ENCODE results near the gene THOC2.
A peak's percentile ranks its signal among the peaks of the same experiment; 100 is the strongest.
"Not testable (repeated sequence)": the region's sequence is repeated elsewhere in the genome, so short reads cannot be mapped to it uniquely, and the experiment has no call there.

THOC2 gene, protein sequence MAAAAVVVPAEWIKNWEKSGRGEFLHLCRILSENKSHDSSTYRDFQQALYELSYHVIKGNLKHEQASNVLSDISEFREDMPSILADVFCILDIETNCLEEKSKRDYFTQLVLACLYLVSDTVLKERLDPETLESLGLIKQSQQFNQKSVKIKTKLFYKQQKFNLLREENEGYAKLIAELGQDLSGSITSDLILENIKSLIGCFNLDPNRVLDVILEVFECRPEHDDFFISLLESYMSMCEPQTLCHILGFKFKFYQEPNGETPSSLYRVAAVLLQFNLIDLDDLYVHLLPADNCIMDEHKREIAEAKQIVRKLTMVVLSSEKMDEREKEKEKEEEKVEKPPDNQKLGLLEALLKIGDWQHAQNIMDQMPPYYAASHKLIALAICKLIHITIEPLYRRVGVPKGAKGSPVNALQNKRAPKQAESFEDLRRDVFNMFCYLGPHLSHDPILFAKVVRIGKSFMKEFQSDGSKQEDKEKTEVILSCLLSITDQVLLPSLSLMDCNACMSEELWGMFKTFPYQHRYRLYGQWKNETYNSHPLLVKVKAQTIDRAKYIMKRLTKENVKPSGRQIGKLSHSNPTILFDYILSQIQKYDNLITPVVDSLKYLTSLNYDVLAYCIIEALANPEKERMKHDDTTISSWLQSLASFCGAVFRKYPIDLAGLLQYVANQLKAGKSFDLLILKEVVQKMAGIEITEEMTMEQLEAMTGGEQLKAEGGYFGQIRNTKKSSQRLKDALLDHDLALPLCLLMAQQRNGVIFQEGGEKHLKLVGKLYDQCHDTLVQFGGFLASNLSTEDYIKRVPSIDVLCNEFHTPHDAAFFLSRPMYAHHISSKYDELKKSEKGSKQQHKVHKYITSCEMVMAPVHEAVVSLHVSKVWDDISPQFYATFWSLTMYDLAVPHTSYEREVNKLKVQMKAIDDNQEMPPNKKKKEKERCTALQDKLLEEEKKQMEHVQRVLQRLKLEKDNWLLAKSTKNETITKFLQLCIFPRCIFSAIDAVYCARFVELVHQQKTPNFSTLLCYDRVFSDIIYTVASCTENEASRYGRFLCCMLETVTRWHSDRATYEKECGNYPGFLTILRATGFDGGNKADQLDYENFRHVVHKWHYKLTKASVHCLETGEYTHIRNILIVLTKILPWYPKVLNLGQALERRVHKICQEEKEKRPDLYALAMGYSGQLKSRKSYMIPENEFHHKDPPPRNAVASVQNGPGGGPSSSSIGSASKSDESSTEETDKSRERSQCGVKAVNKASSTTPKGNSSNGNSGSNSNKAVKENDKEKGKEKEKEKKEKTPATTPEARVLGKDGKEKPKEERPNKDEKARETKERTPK (N-terminal part only)

DNA sequence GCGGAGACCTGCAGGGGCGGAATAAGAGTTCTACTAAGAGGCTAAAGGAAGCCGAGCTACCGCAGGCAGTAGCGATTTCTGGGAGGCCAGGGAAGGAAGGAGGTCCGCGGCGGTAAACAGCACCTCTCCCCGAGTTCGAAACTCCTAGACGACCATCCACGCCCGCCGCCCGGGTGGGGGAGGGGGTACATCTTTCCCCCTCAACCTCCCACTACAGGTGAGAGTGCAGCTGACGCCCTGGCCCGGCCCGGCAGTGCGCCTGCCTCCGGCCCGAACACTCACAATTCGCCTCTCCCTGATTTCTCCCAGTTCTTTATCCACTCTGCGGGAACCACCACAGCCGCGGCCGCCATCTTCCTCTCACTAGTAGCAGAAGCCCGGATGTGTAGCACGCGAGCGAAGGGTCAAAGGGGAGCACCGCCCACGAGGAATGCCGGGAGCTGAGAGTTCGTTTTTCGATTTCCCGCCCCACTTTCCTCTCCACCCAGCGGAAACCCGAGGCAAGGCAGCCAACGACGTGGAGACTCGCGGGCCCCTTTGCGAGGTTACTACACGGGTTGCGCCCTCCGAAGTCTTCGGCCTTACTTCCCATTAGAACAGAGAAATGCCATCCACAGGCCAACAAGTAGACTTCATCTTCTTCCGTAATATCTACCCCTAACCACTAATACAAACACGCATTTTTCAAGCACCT is at the start of gene THOC2:
Gene THOC2, minus strand, starts transcription at position 383 of the 694 bp plus-strand sequence. Its CDS starts 30 bp downstream, at position 353.
- peak; percentile 79 for DNase-seq

DNA sequence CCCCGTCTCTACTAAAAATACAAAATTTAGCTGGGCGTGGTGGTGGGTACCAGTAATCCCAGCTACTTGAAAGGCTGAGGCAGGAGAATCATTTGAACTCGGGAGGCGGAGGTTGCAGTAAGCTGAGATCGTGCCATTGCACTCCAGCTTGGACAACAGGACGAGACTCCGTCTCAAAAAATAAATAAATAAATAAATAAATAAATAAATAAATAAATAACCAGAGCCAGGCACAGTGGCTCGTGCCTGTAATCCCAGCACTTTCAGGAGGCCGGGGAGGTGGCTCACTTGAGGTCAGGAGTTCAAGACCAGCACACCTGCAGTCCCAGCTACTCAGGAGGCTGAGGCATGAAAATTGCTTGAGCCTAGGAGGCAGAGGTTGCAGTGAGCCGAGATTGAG is 48.9 kb upstream of the THOC2 start:
- DNase-seq = not testable (repeated sequence)

DNA sequence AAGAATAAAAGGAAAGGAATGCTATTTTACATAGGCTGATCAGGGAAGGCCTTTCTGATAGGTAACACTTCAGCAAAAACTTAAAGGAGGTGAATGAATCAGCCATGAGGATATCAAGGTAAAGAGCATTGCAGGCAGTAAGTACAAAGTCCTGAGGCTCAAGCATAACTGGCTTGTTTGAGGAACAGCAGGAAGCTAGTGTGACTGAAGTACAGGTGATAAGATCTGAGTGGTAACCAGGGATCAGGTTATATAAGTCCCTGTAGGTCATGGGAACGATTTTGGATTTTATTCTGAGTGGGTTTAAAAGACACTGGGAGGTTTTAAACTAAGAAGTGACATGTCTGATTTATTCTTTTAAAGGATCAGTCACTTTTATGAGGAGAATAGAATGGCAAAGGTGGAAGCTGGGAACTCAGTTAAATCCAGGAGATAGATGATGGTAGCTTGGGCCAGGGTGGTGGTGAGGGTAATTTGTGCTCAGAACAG is 47.1 kb upstream of the THOC2 start:
- DNase-seq = no peak

DNA sequence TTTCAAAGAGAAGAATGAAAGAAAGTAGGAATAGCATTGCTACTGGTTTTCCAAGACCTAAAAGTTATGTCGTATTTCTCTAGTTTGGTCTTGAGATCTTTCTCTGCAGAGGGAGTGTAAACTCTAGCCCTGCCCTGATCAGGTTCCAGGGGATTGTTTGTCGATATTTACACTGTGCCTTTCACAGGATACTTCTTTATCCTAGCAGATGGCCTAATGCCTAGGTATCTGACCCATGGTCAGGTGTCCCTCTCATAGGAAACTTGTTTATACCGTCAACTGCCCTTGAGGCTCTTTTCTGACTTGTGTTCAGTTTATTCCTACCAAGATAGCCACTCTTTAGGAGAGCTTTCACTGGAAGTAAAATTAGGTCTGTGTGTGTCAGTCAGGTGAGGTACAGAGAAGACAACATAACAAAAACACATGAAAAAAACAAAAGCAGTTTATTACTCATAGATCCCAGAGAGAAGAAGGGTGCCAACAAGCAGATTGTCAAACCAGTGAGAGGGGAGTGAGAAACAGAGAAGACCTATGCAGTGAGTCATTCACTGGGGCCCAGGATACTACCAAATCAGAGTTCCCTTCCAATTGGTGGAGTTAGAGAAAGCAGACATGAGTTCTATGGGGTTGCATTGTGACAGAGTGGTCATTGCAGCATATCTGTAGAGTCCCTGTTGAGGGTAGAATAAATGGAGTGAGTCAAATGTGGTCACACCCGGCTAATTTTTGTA is 40.6 kb upstream of the THOC2 start:
- no peak for DNase-seq

DNA sequence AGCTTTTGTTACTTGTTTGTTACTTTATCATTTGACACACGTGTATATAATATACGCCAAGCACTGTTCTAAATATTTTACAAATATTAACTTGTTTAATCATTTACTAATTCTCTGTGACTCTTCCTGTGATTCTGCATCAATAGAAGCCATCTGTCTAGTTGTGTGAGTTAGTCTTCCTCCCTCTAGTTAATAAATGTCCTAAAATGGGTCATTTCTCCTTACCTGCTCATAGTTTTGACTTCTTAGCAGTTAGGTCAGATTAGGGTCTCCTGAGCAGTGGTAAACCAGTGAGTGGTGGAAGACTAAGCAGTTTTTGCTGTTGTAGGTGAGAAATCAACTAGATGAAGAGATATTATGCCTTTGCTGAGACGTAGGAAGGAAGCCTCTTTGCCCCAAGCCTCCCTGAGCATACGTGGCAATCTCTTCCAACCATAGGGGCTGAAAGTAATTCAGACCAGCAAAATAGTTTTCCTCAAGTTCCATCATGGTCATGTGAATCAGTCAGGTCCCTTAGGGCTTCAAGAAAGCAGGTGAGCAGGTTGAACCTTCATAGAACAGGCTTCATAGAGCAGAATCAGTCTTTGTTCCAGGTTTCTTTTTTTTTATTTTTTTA is 38.7 kb upstream of the THOC2 start:
- no peak for DNase-seq

DNA sequence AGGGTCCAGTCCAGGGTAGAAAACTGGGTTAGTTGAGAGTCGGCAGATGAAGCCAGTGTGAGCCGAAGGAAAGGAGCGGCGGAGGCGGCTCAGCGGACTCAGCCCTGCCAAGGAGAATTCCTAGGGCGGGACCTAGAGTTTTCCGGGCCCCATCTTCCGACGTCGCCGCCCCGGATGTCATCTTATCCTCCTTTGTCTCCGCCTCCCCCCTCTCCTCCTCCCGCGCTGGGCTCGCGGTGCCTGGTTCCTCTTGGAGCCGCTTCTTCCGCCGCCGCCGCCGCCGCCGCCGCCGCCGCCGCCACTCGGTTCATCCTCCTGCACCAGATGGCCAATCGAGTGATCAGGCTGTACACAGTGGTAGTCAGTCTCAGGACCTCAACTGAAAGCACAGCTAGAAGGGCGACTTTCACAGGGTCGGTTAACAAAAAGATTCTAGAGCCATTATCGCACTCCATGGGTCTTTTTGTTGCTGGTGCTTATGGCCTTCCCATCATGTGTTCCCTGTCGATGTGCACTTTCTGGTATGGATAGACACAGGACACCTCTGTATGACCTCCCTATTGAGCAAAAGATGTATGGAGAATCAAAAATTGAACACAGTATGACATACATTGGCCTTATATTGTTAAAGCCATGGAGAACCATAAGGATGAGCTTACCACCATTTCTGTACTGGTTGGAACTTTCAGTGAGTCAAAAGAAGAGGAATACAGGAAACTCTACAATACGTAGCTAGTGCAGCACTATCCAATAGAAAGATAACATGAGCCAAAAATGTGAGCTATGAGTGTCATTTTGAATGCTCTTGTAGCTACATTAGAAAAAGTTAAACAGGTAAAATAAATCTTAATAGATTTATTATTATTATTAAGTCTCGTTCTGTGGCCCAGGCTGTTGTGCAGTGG is 32.4 kb upstream of the THOC2 start:
- peak; percentile 72 for DNase-seq

DNA sequence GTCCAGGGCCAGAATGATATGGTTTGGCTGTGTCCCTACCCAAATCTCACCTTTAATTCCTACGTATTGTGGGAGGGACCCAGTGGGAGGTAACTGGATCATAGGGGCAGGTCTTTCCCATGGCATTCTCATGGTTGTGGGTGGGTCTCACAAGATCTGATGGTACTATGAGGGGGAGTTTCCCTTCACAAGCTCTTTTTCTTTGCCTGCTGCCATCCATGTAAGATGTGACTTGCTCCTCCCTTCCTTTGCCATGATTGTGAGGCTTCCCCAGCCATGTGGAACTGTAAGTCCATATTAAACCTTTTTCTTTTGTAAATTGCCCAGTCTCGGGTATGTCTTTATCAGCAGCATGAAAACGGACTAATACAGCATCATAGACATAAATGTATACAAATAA is 27.0 kb upstream of the THOC2 start:
- DNase-seq = not testable (repeated sequence)

DNA sequence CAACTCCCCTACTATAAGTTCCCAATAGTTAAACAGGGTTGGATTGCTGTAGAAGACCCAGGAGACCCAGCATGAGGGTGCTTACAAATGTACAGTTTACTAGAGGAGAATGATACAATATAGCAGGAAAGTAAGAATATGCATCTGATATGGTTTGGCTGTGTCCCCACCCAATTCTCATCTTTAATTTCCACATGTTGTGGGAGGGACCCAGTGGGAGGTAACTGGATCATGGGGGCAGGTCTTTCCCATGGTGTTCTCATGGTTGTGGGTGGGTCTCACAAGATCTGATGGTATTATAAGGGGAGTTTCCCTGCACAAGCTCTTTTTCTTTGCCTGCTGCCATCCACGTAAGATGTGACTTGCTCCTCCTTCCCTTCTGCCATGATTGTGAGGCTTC is 24.9 kb upstream of the THOC2 start:
- not testable (repeated sequence) for DNase-seq

DNA sequence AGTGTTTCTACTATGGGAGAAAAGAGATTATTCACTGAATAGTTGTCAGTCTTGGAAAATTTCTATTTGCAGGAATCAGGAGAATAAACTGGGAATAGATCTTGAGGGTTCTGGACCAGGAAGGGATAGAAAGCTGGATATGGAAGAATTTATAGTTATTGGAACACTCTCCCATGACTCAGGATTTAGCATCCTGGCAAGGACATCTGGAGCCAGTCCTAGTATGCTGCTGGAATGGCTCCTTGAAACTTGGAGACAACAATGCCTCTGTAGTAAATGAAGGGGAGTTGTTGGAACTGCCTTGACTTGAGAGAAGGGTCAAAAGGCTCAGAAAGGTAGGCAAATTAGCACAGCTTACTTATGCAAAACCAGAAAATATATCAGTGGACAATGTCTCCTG is 23.5 kb upstream of the THOC2 start:
- DNase-seq = no peak

DNA sequence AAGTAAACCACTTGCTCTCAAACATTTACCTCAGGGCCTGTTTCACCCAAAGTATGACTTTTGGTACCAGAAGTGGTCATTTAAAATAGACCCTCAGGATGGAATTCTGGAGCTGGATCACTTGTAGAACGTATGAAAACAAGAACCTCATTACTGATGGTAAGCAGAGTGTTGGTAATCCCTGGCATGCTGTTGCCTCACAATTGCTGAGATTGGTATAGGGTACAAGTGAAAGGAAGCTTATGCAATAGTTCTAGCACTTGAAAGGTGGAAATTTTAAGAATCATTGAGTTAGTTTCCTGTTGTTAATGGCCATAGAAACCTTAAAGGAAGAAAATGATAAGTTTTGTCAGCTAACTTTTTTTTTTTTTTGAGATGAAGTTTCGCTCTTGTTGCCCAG is 22.3 kb upstream of the THOC2 start:
- no peak for DNase-seq

DNA sequence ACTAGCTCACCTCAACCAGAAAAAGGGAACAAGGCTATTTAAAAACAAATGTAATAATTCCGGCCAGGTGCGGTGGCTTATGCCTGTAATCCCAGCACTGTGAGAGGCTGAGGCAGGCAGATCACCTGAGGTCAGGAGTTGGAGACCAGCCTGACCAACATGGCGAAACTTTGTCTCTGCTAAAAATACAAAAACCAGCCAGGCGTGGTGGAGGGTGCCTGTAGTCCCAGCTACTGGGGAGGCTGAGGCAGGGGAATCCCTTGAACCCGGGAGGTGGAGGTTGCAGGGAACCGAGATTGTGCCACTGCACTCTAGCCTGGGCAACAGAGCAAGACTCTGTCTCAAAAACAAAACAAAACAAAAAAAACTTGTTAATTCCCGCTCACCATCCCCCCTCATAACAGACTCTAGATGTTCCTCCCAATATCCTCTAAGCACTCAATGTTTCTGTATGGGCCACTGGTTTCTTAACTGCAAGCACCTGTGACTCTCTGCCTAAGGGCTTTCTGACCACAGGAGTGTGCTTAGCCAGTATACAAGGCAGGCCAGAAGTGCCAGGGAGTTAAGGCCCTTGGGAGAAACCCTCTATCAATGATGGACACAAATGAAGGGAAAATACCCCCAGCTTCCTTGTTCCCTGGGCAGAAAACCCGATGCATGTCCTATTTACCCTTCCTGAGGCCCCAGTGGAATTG is 21.0 kb upstream of the THOC2 start:
- no peak for DNase-seq

DNA sequence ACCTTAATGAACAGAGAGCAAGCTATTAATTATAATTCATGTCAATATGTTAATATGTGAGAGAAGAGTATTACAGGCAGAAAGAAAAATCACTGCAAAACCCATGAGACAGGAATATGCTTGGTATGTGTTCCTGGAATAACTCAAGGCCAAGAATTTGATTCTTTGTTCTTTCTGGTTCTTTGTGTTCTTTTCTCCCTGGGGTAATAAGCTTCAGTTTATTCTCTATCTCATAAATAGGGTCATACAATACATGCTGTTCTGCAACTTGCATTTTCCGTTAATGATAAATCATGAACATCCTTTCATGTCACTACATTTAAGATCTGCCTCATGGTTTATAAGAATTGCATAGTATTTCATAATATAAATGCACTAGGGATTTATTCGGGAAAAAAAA is 16.8 kb upstream of the THOC2 start:
- DNase-seq = no peak

DNA sequence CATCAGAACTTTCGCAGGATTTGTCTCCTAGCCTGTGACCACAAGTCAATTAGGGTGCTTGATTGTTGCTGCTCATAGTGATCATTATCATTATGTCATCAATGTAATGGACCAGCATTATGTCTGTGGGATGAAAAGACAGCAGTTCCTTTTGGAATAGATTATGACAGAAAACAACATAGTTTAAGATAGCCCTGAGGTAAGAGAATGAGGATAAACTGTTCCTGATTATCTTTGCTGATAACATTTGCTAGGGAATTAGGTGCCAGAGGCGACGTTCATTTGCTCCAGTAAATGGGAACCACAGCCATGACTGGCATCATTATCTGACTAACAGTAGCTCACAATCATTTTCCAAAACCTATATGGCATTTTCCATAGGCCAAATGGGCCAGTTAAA is 12.7 kb upstream of the THOC2 start:
- DNase-seq = no peak

DNA sequence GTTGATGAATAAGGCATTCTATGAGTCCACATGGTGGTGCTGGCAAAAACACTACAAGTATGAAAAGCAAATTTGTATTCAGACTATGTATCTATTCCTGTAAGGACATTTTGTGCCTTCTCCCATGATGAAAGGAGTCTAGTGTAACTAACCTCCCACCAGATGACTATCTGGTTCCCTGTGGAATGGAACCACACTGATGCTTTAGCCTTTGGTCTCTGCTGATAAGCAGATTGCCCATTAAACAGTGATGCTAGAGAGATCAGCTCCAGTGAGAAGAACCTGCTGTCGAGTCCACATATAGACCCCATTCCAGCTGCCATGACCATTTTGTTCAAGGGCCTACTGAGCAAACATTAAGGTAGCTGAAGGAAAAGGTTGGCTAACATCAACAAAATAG is 10.5 kb upstream of the THOC2 start:
- no peak for DNase-seq

DNA sequence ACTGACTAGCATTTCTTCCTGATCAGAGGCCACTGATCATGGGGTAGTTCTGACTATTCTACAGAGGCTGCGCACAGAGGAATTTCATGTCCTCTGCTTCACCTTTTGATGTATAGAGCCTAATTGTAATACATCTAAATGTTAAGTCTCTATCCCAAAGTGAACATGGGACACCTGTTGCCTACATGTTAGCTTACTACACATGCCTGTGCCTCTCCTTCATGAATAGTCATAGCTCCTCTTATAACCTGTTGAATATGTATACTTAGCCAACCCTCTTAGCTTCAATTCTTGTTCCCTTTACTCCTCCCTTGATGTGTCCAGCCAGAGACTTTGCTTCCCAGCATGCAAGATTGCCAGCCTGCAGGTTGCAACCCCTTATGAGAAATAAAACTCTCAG is 9.6 kb upstream of the THOC2 start:
- DNase-seq = no peak

DNA sequence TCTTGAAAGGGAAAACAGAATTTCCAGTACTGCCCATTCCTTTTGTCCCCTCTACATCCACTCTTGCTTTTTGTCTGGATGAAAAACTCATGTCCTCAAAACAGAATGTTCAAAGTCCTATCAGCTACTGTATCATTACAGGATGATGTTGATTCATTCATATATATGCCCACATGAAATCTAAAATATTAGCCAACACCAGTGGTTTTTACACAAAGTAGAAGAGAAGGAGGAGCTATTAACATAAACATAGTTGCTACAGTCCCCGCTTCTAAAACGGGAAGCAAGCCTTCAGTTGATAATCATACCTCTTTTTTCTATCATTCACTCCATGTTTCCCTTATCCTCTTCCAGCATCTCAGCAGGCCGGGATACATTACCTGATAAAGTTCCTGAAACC is 7.7 kb upstream of the THOC2 start:
- DNase-seq = no peak

DNA sequence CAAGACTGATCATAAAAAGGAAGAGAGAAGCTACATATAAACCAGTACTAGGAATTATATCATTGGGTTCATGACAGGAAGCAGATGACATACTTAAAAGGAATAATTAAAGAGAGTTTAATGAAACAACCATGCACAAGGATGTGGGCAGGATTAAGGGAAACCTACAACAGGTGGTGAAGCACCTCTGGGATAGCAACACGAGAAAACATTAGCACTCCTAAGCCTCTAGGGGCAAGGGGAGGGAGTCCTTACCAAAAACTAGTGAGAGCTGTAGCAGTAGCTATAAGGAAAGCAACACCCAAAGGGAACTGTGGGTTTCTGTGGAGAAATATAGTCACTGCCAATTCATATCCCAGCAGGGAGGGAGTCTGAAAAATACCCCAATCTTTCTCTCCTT is 7.2 kb upstream of the THOC2 start:
- DNase-seq = no peak

DNA sequence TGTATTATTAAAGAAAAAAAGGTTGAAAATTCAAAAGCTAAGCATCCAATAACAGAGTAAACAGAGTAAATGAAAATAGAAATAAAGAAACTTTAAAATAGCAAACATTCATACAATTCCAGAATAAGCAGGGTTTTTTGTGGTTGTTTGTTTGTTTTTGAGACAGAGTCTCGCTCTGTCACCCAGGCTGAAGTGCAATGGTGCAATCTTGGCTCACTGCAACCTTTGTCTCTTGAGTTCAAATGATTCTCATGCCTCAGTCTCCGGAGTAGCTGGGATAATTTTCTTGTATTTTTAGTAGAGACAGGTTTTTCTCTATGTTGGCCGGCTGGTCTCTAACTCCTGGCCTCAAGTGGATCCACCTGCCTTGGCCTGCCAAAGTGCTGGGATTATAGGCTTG is 6.6 kb upstream of the THOC2 start:
- DNase-seq = no peak

DNA sequence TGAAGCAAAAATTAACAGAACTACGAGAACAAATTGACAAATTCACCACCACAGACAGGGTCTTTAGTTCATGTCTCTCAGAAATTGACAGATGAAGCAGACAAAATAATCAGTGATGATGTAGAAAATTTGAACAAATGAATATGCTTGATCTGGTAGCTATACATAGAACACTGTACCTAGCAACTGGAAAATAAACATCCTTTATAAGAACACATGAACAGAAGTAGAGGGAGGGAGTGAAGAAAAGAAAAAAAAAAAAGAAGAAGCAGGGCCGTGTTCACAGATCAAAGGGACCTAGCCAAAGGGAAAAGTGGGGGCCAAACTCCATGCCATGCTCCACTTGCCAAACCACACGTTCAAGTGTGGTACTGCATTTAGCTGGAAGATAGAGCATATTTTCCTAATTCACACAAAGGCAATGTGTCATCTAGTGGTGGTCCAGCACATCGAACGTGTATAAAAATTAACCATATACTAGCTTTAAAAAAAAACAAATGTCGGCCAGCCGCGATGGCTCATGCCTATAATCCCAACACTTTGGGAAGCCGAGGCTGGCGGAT is 5.6 kb upstream of the THOC2 start:
- DNase-seq = no peak
